Vagina (tissue), 2 donors: ENCODE results near the gene SMIM17.

Experiments
- POLR2A ChIP-seq, 2 donors: fragments of 450-650 bp; IDR thresholded peaks; one replicate each; pipeline ENCODE4 v1.6.1; 2017; ENCODE audit warnings: antibody characterized with exemption in 2 of 2, mild to moderate bottlenecking in 2 of 2, moderate library complexity in 2 of 2
- POLR2AphosphoS5 ChIP-seq, 2 donors: sonication (generic); formaldehyde crosslinking; IDR thresholded peaks; one replicate each; pipeline ENCODE4 v1.9.0; 2017; ENCODE audit warnings: antibody characterized with exemption in 2 of 2, mild to moderate bottlenecking in 2 of 2, low read depth in 1 of 2; ENCODE audit not compliant: insufficient read depth in 1 of 2

DNA sequence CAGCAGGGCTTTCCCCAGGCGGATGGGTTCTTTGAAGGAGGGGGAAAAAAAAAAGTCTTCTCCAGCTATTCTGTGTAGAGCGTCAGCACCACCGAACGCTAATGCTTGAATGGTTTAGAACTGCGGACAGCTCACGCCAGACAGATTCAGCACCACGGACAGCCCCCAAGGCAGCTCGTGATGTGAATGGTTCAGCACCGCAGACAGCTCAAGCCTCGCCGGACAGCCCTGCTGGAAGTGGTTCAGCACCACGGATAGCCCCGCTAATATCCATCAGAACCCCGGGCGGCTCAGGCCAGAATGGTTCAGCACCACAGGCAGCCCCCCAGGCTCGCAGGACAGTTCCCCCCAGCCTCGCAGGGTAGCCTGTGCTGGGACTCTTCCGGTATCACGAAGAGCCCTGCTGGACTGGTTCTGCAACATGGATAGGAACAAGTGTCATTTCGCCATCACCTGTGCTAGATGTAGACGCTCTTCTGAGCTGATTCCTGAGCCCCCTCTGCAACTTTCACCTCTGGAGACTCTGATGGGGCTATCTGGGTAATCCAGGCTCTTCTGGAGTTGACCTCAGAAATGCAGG, 4.9 kb upstream of the SMIM17 start:
- no peak for TF ChIP-seq POLR2AphosphoS5 (IDR thresholded peaks at IDR 0.05; ENCODE audit: insufficient read depth in 1 of 2, low read depth in 1 of 2)
- TF ChIP-seq POLR2A (IDR thresholded peaks at IDR 0.05) = no peak
